Measurements from ENCODE around the gene PRAMEF9. TPM values are rescaled to one million over a fixed set of nuclear protein-coding genes. Genes with fewer than 3 reads are reported as not detected.

PRAMEF9 gene
- total RNA-seq, 2 donors from 2014 or later, result not detected

- Histone ChIP-seq H3K27ac (no peak overlapping the region), H3K4me3 (no peak overlapping the region), H3K36me3 (no peaks in the 10 kb centered on the region), H3K4me1 (replicated peaks) (no peaks in the 10 kb centered on the region), H3K27me3 (replicated peaks; ENCODE audit: insufficient read depth) (no peaks in the 10 kb centered on the region), H3K9me3 (no peaks in the 10 kb centered on the region)
- TF ChIP-seq POLR2A (IDR thresholded peaks at IDR 0.05) (no peak), CTCF (IDR thresholded peaks at IDR 0.05) (no peak), POLR2AphosphoS5 (IDR thresholded peaks at IDR 0.05) (no peak)
- WGBS, result 87% methylated on average over 7 of the region's 7 CpGs
- intact Hi-C loops (cut with DNase I), result no loop called here
- DNase-seq (ENCODE audit: low spot score), result no peak
Observed at GRCh38 chr1:13228343-13228781, 56.7 kb downstream of the PRAMEF9 start.

Other genes starting within 250 kb of the PRAMEF9 start
- gene PRAMEF6, start 224.3 kb upstream of the PRAMEF9 start, total RNA-seq, result not detected
- gene PRAMEF27, start 115.3 kb upstream of the PRAMEF9 start, total RNA-seq, result not detected
- gene HNRNPCL3, start 111.1 kb upstream of the PRAMEF9 start, total RNA-seq, result not detected
- not detected for gene PRAMEF25, start 101.1 kb upstream of the PRAMEF9 start, total RNA-seq
- not detected for gene HNRNPCL2, start 55.0 kb upstream of the PRAMEF9 start, total RNA-seq
- not detected for gene PRAMEF26, start 15.8 kb upstream of the PRAMEF9 start, total RNA-seq
- not detected for gene HNRNPCL4, start 6.2 kb upstream of the PRAMEF9 start, total RNA-seq
- gene PRAMEF13, start 29.6 kb downstream of the PRAMEF9 start, total RNA-seq, result not detected
- gene PRAMEF18, start 54.3 kb downstream of the PRAMEF9 start, total RNA-seq, result not detected
- gene PRAMEF5, start 82.3 kb downstream of the PRAMEF9 start, total RNA-seq, result not detected
- not detected for gene PRAMEF8, start 113.3 kb downstream of the PRAMEF9 start, total RNA-seq
- gene PRAMEF33, start 131.7 kb downstream of the PRAMEF9 start, total RNA-seq, result not detected
- gene PRAMEF15, start 143.7 kb downstream of the PRAMEF9 start, total RNA-seq, result not detected
- not detected for gene PRAMEF14, start 175.3 kb downstream of the PRAMEF9 start, total RNA-seq
- not detected for gene PRAMEF19, start 200.1 kb downstream of the PRAMEF9 start, total RNA-seq
- not detected for gene PRAMEF17, start 217.8 kb downstream of the PRAMEF9 start, total RNA-seq
- gene PRAMEF20, start 238.6 kb downstream of the PRAMEF9 start, total RNA-seq, result not detected